ENCODE measurements around the gene AAGAB.
"Not testable (repeated sequence)": the region's sequence is repeated elsewhere in the genome, so short reads cannot be mapped to it uniquely, and the experiment has no call there.

The AAGAB gene

GRCh38 chr15:67171471-67171870 lies 83.0 kb downstream of the AAGAB start:
- no peak for DNase-seq (ENCODE audit: low read depth)

GRCh38 chr15:67170143-67170925 lies 84.1 kb downstream of the AAGAB start:
- no peak for DNase-seq (ENCODE audit: low read depth)

DNA sequence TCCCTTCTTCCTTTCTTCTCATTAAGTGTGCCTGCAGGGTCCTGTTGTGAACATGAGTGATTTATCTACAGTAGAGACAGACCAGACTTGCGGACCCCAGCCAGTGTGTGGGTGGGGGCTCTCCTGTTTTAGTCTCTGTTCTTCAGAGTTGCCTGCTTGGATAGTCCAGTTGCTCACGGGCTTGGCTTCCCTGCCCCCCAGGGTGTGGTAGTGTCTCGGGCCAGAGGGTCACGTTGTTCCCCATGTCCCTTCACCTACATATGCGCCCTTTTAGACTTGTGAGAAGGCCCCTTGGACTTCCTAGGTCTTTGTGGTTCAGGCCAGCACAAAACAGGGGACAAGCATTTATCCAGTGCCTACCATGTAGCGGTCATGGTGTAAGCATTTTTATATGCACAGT lies 85.8 kb downstream of the AAGAB start:
- DNase-seq (ENCODE audit: low read depth) = no peak

- no peak for DNase-seq (ENCODE audit: low read depth)
These were observed 87.4 kb downstream of the AAGAB start for GRCh38 chr15:67167091-67167490.

GRCh38 chr15:67166280-67167009 lies 88.0 kb downstream of the AAGAB start:
- DNase-seq (ENCODE audit: low read depth) = no peak

- DNase-seq (ENCODE audit: low read depth) = peak; percentile 89
These were observed 88.9 kb downstream of the AAGAB start for GRCh38 chr15:67165254-67166253.

- DNase-seq (ENCODE audit: low read depth) = no peak
These were observed 89.6 kb downstream of the AAGAB start for GRCh38 chr15:67164811-67165253.

DNA sequence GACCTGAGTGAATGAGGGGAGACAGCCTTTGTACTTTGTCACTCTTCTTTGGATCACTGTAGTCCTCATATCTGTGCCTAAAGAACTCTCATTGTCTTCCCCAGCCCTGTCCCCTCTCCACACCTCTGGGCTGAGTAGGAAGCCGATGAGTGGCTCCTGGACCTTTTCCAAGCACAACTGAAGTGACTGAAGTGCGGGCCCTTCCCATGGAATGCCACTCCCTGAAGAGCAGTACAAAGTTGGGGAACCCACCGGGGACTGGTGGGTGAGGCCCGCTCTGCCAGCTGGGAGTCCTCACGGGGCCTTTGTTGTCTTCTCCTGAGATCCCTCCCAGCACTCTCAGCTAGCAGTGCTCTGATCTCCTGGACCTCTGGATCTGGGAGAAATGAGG lies 90.1 kb downstream of the AAGAB start:
- DNase-seq (ENCODE audit: low read depth) = no peak

- DNase-seq (ENCODE audit: low read depth) = no peak
These were observed 91.3 kb downstream of the AAGAB start for GRCh38 chr15:67163180-67163579.

GRCh38 chr15:67161881-67162280 lies 92.6 kb downstream of the AAGAB start:
- DNase-seq (ENCODE audit: low read depth) = no peak

- DNase-seq (ENCODE audit: low read depth) = no peak
These were observed 93.0 kb downstream of the AAGAB start for GRCh38 chr15:67161412-67161811.

DNA sequence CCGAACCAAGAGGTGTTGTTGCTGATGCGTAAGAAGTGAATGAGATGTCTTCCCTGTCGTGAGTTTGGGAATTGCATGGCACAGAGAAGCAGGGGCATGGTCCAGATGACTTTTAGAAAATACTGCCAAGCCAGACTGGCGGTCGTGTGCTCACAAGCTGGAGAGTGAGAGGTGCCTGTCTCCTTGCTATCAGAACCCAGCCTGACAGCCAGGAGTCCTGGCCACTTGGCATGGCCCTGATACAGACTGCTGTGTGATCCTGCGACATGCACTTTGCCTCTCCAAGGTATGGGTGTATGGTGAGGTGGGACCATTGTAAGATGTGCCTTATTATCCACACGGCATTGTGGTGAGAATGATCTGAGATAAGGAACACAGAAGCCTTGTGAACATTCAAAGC lies 96.1 kb downstream of the AAGAB start:
- no peak for DNase-seq (ENCODE audit: low read depth)

- DNase-seq (ENCODE audit: low read depth) = no peak
These were observed 96.8 kb downstream of the AAGAB start for GRCh38 chr15:67157521-67158252.

- DNase-seq (ENCODE audit: low read depth) = no peak
These were observed 97.6 kb downstream of the AAGAB start for GRCh38 chr15:67156834-67157233.

DNA sequence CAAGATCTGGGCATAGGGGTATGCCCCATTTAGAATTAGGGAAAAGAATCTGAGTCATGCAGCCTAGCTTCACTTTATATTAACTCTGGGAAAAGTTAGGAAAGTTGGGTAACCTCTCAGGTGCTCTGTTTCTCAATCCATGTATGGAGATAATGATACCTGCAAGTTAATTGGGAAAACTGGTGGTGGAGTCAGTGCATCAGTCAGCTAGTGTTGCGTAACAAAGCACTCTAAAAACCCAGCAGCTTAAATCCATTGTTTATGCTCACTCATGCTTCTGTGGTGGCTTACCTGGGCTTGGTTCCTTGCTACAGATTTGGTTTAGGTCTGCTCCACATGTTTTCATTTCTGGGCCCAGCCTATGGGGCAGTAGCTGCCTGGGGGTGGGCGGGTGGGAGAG lies 98.0 kb downstream of the AAGAB start:
- DNase-seq (ENCODE audit: low read depth) = no peak

- no peak for DNase-seq (ENCODE audit: low read depth)
These were observed 100.2 kb downstream of the AAGAB start for GRCh38 chr15:67154249-67154648.

DNA sequence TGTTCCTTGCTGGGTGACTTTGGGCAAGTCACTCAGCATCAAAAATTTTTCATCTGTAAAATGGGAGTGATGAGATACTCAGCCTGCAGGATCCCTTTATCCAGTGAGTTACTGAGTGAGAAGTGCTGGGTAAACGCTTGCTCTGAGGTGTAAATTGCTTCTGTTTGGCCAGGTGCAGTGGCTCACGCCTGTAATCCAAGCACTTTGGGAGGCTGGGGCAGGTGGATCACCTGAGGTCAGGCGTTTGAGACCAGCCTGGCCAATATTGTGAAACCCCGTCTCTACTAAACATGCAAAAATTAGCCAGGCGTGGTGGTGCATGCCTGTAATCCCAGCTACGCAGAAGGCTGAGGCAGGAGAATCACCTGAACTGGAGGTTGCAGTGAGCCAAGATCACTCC lies 101.4 kb downstream of the AAGAB start:
- DNase-seq (ENCODE audit: low read depth) = not testable (repeated sequence)

DNA sequence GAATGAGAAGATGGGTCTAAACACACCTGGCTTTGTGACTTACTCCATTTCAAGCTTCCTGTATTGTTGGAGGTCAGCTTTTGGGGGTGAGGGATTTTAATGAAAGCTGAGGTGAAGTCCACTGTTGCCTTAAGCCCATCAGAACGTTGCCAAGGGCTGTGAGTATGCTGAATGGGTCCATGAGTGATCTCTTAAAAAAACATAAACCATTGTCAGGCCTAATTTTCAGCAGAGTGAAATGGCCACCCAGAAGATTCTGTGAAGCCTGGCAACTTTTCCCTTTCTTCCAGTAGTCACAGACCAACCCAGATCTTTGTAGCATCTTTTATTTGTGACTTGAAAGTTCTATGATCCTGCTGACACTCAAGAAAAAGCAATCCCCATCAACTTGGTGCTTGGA lies 102.0 kb downstream of the AAGAB start:
- no peak for DNase-seq (ENCODE audit: low read depth)
